ENCODE measurements around the gene ME3. TPM values are rescaled to one million over a fixed set of nuclear protein-coding genes. Genes with fewer than 3 reads are reported as not detected.
"Not testable (repeated sequence)": the region's sequence is repeated elsewhere in the genome, so short reads cannot be mapped to it uniquely, and the experiment has no call there.

The ME3 gene
- total RNA-seq, 1 experiment from 2014 or later: 83.8 TPM

DNA sequence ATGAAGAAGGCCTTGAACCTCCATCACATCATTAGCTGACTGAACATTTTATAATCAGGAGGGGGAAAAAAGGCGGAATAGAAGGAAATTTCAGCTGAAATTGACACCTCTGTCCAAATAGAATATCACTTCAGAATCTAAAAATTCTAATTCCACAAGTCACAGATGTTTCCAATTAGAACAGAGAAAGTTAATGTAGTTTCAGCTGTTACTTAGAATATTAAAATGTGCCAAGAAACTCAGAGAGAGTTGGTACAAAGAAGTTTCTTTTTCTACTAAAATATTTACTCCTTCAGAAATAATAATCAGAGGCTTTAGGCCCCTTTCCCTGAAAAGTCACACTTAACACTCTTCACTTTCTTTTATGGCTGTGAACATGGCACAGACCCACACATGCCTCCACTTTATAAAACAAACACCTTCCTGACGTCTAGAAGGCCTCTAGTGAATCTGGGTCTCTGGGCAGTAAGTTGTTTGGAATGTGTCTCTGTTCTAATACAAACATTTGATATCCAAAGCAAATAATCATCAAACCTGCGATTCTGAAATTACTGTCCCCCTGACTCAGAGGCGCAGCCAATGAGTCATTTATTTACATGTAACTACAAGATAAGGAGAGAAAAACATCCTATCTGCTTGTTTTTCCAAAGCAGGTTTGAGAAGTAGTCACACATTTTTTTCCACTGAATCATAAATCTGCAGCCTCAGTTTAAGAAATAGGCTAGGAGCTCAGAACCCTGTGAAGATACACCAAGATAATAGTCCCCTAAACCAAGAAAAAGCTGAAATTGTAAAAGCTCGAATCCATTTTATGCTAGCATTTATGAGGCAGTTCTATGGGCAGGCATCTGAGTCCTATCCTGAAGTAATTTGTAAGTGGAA is 148.4 kb downstream of the ME3 start:
- Histone ChIP-seq H3K9me3 (ENCODE audit: low read length) (no peaks in the 10 kb centered on the region), H3K9ac (ENCODE audit: low read length) (peak overlapping the region; percentile 73), H3K36me3 (ENCODE audit: low read depth, low read length) (no peaks in the 10 kb centered on the region), H3K4me1 (ENCODE audit: insufficient read depth, low read length) (peaks cover 22% of the 10 kb centered on the region), H4K20me1 (ENCODE audit: low read length) (no peaks in the 10 kb centered on the region), H3K9me2 (replicated peaks; ENCODE audit: low read length) (no peaks in the 10 kb centered on the region), H3F3A (ENCODE audit: low read length, unreplicated experiment) (peaks cover 8% of the 10 kb centered on the region), H3K79me2 (ENCODE audit: low read length) (no peaks in the 10 kb centered on the region), H3K4me2 (ENCODE audit: low read length) (peak overlapping the region; percentile 81), H3K27ac (ENCODE audit: low read length) (peak overlapping the region; percentile 96), H2AFZ (ENCODE audit: low read length) (no peak overlapping the region), H3K27me3 (ENCODE audit: low read length) (no peaks in the 10 kb centered on the region), H3K4me3 (ENCODE audit: low read length) (peak overlapping the region; percentile 49; the same call in 1 of the 2 replicates)
- TF ChIP-seq EZH2phosphoT487 (IDR thresholded peaks at IDR 0.05; ENCODE audit: borderline replicate concordance, low read length): no peak
- TF ChIP-seq EZH2 (IDR thresholded peaks at IDR 0.05; ENCODE audit: low read length, unreplicated experiment): no peak
- TF ChIP-seq, protein P1, sequence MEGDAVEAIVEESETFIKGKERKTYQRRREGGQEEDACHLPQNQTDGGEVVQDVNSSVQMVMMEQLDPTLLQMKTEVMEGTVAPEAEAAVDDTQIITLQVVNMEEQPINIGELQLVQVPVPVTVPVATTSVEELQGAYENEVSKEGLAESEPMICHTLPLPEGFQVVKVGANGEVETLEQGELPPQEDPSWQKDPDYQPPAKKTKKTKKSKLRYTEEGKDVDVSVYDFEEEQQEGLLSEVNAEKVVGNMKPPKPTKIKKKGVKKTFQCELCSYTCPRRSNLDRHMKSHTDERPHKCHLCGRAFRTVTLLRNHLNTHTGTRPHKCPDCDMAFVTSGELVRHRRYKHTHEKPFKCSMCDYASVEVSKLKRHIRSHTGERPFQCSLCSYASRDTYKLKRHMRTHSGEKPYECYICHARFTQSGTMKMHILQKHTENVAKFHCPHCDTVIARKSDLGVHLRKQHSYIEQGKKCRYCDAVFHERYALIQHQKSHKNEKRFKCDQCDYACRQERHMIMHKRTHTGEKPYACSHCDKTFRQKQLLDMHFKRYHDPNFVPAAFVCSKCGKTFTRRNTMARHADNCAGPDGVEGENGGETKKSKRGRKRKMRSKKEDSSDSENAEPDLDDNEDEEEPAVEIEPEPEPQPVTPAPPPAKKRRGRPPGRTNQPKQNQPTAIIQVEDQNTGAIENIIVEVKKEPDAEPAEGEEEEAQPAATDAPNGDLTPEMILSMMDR (conservative IDR thresholded peaks at IDR 0.05; ENCODE audit: low read depth, low read length): no peak
- ChIA-PET POLR2A (ENCODE audit: unreplicated experiment) (no interaction called here), CTCF (no interaction called here)
- intact Hi-C loops (cut with micrococcal nuclease): loop anchor here (1.0 to 5.0 kb wide), 5 partner anchors 15 to 83 kb away; no protein-coding TSS in a partner anchor
- ATAC-seq: peak; percentile 90
- BruUV-seq (replicated peaks): TSS peak; percentile 27
- DNase-seq: peak; percentile 95

DNA sequence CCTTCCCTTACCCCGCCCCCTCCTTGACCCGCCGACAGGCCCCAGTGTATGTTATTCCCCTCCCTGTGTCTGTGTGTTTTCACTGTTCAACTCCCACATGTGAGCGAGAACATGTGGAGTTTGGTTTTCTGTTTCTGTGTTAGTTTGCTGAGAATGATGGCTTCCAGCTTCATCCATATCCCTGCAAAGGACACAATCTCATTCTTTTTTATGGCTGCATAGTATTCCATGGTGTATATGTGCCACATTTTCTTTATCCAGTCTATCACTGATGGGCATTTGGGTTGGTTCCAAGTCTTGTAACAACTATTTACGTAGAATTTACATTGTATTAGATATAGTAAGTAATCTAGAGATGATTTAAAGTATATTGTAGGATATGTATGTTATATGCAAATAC is 149.9 kb downstream of the ME3 start:
- H3K27ac ChIP-seq (ENCODE audit: low read length); H3K9me3 ChIP-seq (ENCODE audit: low read length); DNase-seq; H3K79me2 ChIP-seq (ENCODE audit: low read length); POLR2A ChIA-PET (ENCODE audit: unreplicated experiment); CTCF ChIA-PET; H3K36me3 ChIP-seq (ENCODE audit: low read depth, low read length); H3K9me2 ChIP-seq (replicated peaks; ENCODE audit: low read length); H3K4me2 ChIP-seq (ENCODE audit: low read length); H3K27me3 ChIP-seq (ENCODE audit: low read length); BruUV-seq (replicated peaks); ATAC-seq; H3K4me3 ChIP-seq (ENCODE audit: low read length); H3K9ac ChIP-seq (ENCODE audit: low read length); H4K20me1 ChIP-seq (ENCODE audit: low read length); H2AFZ ChIP-seq (ENCODE audit: low read length); H3F3A ChIP-seq (ENCODE audit: low read length, unreplicated experiment): not testable (repeated sequence)
- intact Hi-C loops (cut with micrococcal nuclease): loop anchor here (5.0 kb wide), 2 partner anchors 70 to 85 kb away; no protein-coding TSS in a partner anchor
- H3K4me1 ChIP-seq (ENCODE audit: insufficient read depth, low read length): peaks cover 24% of the 10 kb centered on the region

DNA sequence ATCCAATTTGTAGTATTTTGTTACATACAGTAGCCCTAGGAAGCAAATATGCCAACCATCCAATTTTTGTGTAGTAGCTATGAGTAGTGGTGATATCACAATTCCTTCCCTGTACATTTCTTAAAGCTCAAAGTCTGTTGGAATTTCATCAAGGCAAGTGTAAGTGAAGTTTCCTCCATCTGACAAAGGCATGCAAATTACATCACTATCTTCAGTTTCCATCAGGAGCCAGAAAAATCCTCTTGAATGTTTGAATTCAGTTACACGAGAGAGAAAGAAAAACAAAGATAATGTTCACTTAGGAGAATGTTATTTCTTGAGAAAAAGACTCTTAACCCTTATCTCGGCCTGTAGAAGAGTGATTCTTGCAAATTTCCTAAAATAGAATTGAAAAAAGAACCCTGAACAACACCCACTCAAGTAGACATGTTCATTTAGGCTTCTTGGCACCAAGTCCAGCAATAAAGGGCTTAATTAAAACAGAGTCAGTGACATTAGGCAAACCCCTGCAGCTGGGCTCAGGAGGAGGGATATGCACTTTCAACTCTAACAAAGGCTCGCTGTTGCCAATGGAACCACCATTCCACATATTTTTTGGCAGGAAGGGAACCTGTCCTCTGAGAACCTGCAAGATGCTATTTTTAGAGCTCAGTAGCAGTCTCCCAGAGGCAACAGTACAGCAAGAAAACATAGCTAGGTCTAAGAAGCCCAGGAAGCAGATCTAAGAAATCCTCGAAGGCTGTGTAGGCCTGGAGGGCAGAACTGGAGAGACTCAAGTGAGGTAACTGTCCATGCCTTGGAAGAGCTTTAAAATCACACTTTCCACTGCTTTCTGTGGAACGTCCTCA is 153.1 kb downstream of the ME3 start:
- no peak overlapping the region for H2AFZ ChIP-seq (ENCODE audit: low read length)
- H3K27ac ChIP-seq (ENCODE audit: low read length): no peak overlapping the region
- ChIA-PET CTCF (no interaction called here), POLR2A (ENCODE audit: unreplicated experiment) (no interaction called here)
- H3K4me1 ChIP-seq (ENCODE audit: insufficient read depth, low read length): peaks cover 32% of the 10 kb centered on the region
- ATAC-seq: no peak
- H3K9me2 ChIP-seq (replicated peaks; ENCODE audit: low read length): no peaks in the 10 kb centered on the region
- H3K36me3 ChIP-seq (ENCODE audit: low read depth, low read length): no peaks in the 10 kb centered on the region
- no peak overlapping the region for H3K4me2 ChIP-seq (ENCODE audit: low read length)
- no peak for DNase-seq
- no peaks in the 10 kb centered on the region for H3F3A ChIP-seq (ENCODE audit: low read length, unreplicated experiment)
- intact Hi-C loops (cut with micrococcal nuclease): no loop called here
- no peaks in the 10 kb centered on the region for H3K9me3 ChIP-seq (ENCODE audit: low read length)
- H4K20me1 ChIP-seq (ENCODE audit: low read length): no peaks in the 10 kb centered on the region
- TF ChIP-seq, protein P1 (conservative IDR thresholded peaks at IDR 0.05; ENCODE audit: low read depth, low read length): no peak
- TF ChIP-seq EZH2 (IDR thresholded peaks at IDR 0.05; ENCODE audit: low read length, unreplicated experiment) (no peak), EZH2phosphoT487 (IDR thresholded peaks at IDR 0.05; ENCODE audit: borderline replicate concordance, low read length) (no peak)
- no TSS peak for BruUV-seq (replicated peaks)
- H3K79me2 ChIP-seq (ENCODE audit: low read length): no peaks in the 10 kb centered on the region
- H3K27me3 ChIP-seq (ENCODE audit: low read length): no peaks in the 10 kb centered on the region
- H3K9ac ChIP-seq (ENCODE audit: low read length): no peak overlapping the region
- no peak overlapping the region for H3K4me3 ChIP-seq (ENCODE audit: low read length)
